T-helper 9 cell (primary cell): ENCODE data around the gene CFAP53.

Experiments used
- DNase-seq: peaks from one replicate; pipeline ENCODE4 v3.0.0-alpha.2; 2020

Gene CFAP53

DNA sequence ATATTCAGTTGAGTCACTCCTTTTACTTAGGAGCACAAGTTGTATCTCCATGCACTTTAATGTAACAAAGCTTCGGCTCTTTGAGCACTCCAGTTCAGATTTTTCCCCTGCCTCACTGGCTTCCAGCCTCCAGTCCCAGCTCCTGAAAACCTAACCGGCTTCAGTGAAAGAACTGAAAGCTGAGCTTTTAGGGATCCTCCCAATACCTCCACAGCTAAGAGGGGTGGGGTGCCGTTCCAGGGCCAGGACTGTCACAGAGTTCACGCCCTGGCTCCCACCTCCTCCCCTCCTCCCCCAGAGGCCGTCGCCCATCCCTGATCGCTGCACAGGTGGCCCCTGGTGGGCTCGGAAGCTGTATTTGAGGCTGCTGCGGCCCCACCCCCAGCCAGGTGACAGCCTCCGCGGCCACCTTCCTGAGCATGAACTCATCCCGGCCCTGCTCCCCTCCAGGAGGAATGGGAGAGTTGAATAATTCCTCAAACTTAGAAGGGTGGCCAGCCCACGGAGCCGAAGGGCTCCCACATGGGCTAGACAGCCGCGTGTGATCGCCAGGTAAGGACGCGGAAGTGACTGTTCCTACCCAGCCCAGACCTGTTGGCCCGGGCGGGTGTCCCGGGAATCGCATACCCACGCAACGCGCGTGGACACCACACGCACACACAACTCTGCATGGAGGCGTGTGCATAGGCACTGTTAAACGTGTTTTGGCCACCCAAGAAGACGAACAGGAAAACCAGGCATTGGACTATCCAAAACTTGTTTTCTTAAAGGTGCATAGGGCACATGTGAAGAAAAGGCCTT lies 73.1 kb downstream of the CFAP53 start:
- no peak for DNase-seq

DNA sequence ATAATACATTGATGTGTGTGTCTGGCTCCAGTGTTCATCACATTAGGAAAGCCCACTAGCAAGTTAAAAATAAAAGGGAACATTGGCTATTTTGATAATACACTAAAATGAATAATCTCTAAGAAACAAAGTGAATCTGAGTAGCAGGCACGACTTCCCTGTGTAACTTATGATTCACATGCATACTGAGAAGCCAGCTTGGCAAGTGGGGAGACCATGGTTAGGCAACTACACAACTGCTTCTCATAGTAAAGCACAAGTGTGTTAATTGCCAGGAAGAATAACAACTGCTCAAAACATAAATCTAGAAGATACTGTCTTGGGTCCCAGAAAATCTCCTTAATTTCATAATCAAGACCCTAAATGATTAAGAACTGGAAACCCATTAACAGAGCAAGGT lies 75.4 kb downstream of the CFAP53 start:
- no peak for DNase-seq

DNA sequence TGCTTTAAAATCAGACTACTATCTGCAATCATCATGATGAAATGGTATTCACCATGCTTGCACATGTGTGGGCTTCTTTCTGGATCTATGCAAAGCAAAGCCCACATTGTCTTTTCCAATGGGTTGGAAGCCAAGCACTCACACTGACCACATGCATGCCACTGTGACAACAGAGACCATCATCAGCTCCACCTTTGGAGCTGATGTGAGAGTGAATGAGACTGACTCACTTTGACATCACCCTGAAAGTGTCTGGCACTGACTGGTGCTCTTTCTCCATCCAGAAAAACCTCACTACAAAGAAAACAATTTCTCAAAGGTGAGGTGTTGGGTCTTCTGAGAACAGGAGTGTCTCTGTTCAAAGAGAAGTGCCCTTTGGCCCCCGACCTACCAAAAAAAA lies 76.1 kb downstream of the CFAP53 start:
- DNase-seq, result no peak

DNA sequence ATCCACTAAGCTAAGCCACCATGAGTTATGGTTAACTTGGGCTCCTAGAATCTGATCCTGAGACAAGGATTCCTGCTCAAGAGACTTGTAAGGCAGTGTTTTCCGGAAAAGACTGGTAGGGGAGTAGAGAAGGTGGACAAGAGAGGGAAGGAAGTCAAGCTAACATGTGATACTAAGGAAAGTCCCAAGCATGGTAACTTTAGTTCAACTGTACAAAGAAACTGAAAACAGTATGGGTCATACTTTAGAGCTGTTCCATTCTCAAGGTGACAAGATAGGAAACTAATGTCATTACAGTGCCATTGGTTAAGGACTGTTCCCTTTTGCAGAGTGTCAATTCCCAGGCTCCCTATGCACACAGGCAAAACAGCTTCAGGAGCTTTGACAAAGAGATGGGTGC lies 77.1 kb downstream of the CFAP53 start:
- DNase-seq, result no peak

DNA sequence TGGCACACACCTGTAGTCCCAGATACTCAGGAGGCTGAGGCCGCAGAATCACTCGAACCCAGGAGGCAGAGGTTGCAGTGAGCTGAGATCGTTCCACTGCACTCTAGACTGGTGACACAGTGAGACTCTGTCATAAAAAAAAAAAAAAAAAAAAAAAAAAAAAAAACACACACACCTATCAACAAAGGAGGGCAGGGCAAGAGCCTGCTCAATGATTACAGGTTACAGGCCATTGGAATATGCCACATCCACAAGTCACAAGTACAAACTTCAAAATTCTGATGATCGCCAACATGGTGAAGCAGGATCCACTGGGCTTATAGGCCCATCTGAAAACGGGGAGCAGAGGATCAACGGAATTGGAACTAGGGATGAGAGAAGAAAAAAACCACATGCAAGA lies 77.6 kb downstream of the CFAP53 start:
- no peak for DNase-seq

DNA sequence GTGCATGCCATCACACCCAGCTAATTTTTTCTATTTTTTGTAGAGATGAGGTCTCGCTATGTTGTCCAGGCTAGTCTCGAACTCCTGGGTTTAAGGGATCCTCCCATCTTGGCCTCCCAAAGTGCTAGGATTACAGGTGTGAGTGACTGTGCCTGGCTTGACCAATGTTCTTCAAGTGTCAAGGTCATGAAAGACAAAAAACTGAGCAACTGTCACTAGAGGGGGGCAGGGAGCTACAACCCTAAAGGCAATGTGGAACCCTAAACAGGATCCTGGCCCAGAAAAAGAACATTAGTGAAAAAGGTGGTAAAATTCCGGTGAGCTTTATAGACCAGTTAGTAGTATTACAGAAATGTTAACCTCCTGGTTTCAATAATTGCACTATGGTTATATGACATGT lies 78.6 kb downstream of the CFAP53 start:
- no peak for DNase-seq

DNA sequence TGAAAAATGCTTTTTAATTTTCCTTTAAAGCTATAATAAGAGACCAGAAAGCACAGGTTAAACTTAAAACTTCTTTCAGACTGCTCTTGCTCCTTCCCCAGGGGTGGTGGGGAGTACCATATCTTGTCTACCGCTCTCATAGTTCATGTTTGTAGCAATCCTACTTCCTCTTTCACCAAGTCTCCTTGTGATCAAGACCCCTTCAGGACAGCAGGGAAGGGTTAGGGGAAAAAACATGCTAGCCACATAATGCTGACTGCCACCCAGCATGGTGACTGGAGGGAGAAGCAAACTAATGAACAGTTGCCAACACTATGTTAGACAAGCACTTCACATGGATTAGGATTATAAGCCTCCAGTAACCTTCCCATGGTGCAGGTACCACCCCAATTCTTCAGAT lies 79.9 kb downstream of the CFAP53 start:
- DNase-seq, result no peak

DNA sequence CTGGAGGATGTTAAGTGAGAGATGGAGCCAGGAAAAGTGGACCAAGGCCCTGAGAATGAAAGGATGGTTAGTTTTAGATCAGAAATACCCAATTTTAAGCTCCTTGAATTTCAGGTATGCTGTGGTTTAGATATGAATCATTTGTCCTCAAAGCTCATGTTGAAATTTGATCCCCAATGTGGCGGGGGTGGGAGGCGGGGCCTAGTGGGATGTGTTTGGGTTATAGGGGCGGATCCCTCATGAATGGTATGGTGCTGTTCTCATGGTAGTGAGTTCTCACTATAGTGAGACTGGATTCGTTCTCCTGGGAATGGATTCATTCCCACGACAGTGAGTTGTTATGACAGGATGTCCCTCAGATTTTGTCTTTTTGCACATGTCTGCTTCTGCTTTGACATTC lies 82.7 kb downstream of the CFAP53 start:
- no peak for DNase-seq

DNA sequence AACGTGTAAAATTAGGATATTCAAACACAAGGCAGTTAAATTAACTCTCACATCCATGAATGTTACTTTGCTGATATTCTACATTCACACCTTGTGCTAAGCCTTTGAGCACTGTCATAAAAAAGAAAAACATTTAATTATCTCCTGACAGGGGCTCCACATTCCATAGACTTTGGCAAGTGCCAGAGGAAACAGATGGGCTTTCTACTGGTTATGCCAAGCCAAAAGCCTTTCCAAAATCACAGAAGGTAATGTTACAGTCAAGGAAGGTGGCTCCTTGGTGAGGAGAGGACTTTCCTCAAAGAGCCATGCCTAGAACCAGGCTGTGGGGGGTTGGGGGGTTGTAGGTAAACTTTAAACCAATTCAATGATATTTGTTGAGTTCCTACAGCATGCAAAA lies 83.8 kb downstream of the CFAP53 start:
- DNase-seq, result no peak

DNA sequence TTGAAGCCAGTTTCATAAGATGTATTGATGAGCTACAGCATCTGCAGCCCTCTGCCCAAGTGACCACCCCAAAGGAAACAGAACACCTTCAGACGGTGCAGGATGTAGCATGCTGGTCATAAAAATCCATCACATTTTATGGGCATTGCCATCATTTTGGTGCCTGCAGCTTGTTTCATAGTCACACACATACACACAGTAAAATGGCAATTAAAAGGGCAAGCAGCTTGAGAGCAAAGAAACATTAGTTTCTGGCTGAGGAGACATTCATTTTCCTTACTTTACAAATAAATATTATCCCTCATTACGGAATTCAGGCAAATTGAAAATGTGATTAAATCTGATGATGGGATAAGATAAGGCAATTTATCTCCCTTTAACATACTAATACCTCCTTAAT lies 84.7 kb downstream of the CFAP53 start:
- DNase-seq, result no peak

DNA sequence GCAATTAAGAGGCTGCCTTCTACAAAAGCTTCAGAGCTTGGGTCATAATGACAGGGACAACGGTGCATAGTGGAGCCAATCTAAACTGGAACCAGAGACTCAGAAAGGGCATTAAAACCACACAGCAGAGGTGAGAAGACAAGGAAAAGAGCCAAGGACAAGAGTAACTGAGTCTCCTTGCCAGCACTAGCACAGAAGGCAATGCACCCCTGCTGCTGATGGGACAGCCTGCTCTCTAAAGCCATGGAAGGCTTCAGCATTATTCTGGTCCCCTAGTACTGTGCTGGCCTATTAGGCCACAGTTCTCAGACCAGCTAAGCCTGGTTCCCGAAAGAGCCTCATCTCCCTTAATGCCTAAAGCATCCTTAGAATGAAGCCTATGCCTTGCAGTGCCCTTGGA lies 86.8 kb downstream of the CFAP53 start:
- DNase-seq, result no peak

DNA sequence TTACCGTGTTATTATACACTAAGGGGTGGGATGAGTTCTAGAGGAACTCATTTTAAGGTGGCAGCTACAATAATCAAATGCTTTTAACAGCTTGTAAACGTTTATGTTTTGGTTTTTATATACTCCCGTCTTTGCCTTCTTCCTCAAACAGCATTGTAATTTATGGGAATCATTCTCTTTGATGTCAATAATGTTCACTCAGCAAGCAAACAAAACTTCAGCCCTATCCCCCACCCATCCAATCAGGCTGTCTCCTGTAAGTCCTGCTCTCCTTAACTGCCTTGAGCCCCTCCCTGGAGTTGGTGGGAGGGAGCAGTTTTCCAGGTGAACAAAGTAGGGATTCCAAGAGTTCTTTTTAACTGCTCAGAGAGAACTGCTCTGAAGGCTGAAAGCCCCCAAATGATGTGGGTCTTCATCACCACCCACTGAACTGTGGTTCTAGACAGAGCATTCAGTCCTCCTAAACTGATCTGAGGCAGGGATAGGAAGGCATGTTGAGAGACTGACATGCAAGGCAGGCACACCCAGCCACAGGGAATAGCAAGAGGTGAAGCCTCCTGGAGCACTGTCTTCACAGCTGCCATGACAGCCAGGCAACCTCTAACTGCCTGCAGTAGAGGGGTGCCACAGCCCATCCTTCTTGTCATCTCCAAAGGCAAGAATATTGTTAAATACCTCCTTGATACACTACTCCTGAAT lies 88.9 kb downstream of the CFAP53 start:
- DNase-seq, result no peak
